HepG2 (cell line): ENCODE measurements around the gene PTGES3. TPM values are rescaled to one million over a fixed set of nuclear protein-coding genes. Genes with fewer than 3 reads are reported as not detected.
A peak's percentile ranks its signal among the peaks of the same experiment; 100 is the strongest.

Experiments
- ATF7 ChIP-seq, 2 experiments: fragments of 450-650 bp in 1 of 2; sonication (generic) in 1 of 2; formaldehyde crosslinking in 1 of 2; IDR thresholded peaks; 2 replicates each; pipeline versions ENCODE4 v1.4.0 to v1.6.1; 2016 to 2020; ENCODE audit warnings: antibody characterized with exemption in 1 of 2, mild to moderate bottlenecking in 1 of 2, missing genetic modification reagents in 1 of 2
- FOXK1 ChIP-seq: sonication (generic); formaldehyde crosslinking; IDR thresholded peaks from 2 replicates; pipeline ENCODE4 v1.4.0; 2020; ENCODE audit warnings: low read depth, missing genetic modification reagents, borderline replicate concordance
- FOXP4 ChIP-seq: sonication (generic); formaldehyde crosslinking; IDR thresholded peaks from 2 replicates; pipeline ENCODE4 v1.4.0; 2020; ENCODE audit warnings: missing genetic modification reagents
- FUBP1 ChIP-seq: sonication (generic); formaldehyde crosslinking; IDR thresholded peaks from 2 replicates; pipeline ENCODE4 v1.5.1; 2020; ENCODE audit warnings: missing genetic modification reagents, mild to moderate bottlenecking, borderline replicate concordance
- HBP1 ChIP-seq: IDR thresholded peaks from 2 replicates; pipeline ENCODE4 v1.6.1; 2016; ENCODE audit warnings: low read depth, control low read depth
- HCFC1 ChIP-seq: fragments of 150-350 bp; IDR thresholded peaks from 2 replicates; pipeline ENCODE4 v1.6.1; 2014; ENCODE audit warnings: low read depth, low read length
- HMG20B ChIP-seq: conservative IDR thresholded peaks from 2 replicates; pipeline ENCODE4 v1.6.1; 2016; ENCODE audit warnings: missing genetic modification reagents, missing compliant biosample characterization
- MXD3 ChIP-seq: IDR thresholded peaks from 2 replicates; pipeline ENCODE4 v1.6.1; 2016; ENCODE audit warnings: mild to moderate bottlenecking, missing biosample characterization, missing genetic modification reagents
- MXD4 ChIP-seq: IDR thresholded peaks from 2 replicates; pipeline ENCODE4 v1.6.1; 2016; ENCODE audit warnings: mild to moderate bottlenecking, missing biosample characterization, missing genetic modification reagents
- NFE2L1 ChIP-seq: sonication (generic); formaldehyde crosslinking; IDR thresholded peaks from 2 replicates; pipeline ENCODE4 v1.4.0; 2020; ENCODE audit warnings: missing genetic modification reagents, mild to moderate bottlenecking, borderline replicate concordance
- PATZ1 ChIP-seq: sonication (generic); formaldehyde crosslinking; IDR thresholded peaks from 2 replicates; pipeline ENCODE4 v1.4.0; 2020; ENCODE audit warnings: missing genetic modification reagents
- TCF12 ChIP-seq, 2 experiments: fragments of 450-650 bp in 1 of 2; sonication (generic) in 1 of 2; formaldehyde crosslinking in 1 of 2; IDR thresholded peaks; 2 replicates each; pipeline versions ENCODE4 v1.6.1 to v1.8.0; 2017 to 2022; ENCODE audit warnings: antibody characterized with exemption in 1 of 2, mild to moderate bottlenecking in 1 of 2, missing genetic modification reagents in 1 of 2, moderate library complexity in 1 of 2
- ZMYM2 ChIP-seq: sonication (generic); formaldehyde crosslinking; IDR thresholded peaks from 2 replicates; pipeline ENCODE4 v1.8.0; 2022; ENCODE audit warnings: mild to moderate bottlenecking, missing genetic modification reagents
- ZNF335 ChIP-seq: sonication (generic); formaldehyde crosslinking; IDR thresholded peaks from 2 replicates; pipeline ENCODE4 v1.4.0; 2020; ENCODE audit warnings: missing genetic modification reagents
- ZNF343 ChIP-seq: sonication (generic); formaldehyde crosslinking; IDR thresholded peaks from 2 replicates; pipeline ENCODE4 v1.4.0; 2020; ENCODE audit warnings: mild to moderate bottlenecking, missing genetic modification reagents
- ZNF512 ChIP-seq: sonication (generic); formaldehyde crosslinking; IDR thresholded peaks from 2 replicates; pipeline ENCODE4 v1.4.0; 2020; ENCODE audit warnings: mild to moderate bottlenecking, missing genetic modification reagents
- ZNF615 ChIP-seq: sonication (generic); formaldehyde crosslinking; IDR thresholded peaks from 2 replicates; pipeline ENCODE4 v1.5.0; 2020; ENCODE audit warnings: mild to moderate bottlenecking, missing genetic modification reagents, borderline replicate concordance
- ZSCAN30 ChIP-seq: sonication (generic); formaldehyde crosslinking; IDR thresholded peaks from 2 replicates; pipeline ENCODE4 v1.5.0; 2020; ENCODE audit warnings: mild to moderate bottlenecking, missing genetic modification reagents
- polyA plus RNA-seq, 8 experiments: library from polyadenylated mRNA; depleted of rRNA in 3 of 8; stranded (reverse) in 7 of 8; unstranded in 1 of 8; fragments of >200 nt; fragmentation: Illumina TruSeq in 4 of 8; extraction: Trizol in 4 of 8; gene quantifications; 2 replicates each; pipeline versions ENCODE4 v1.2.1 to v1.2.3, GENCODE V29; 2011 to 2016; ENCODE audit warnings: low read depth in 4 of 8, missing spikeins in 1 of 8, mixed read lengths in 1 of 8; ENCODE audit not compliant: insufficient read depth in 1 of 8
- total RNA-seq, 5 experiments: library from RNA; depleted of rRNA; stranded (reverse); fragments of >200 nt; fragmentation: Illumina TruSeq; extraction: Trizol; gene quantifications; 2 replicates each; pipeline ENCODE4 v1.2.3, GENCODE V29; 2016; ENCODE audit warnings: low read depth in 1 of 5

Gene PTGES3
- total and polyA plus RNA-seq, 2 of the 13 experiments (the other 11 are each of a cell fraction or from before 2014, with no cell fraction given): 54.4 to 159 TPM

GRCh38 chr12:56636675-56637540 is 51.2 kb downstream of the PTGES3 start (continued):
- TF ChIP-seq ZNF512 (CRISPR knock-in tag) (no peak), PATZ1 (peak; percentile 100), HCFC1 (no peak), FUBP1 (CRISPR knock-in tag) (no peak), ZNF615 (CRISPR knock-in tag) (no peak), ZNF343 (CRISPR knock-in tag) (no peak), HMG20B (CRISPR knock-in tag) (peak; percentile 62; the same call in 1 of the 2 replicates), FOXP4 (peak; percentile 53), ZNF335 (no peak), MXD3 (CRISPR knock-in tag) (no peak), FOXK1 (CRISPR knock-in tag) (peak; percentile 73), MXD4 (CRISPR knock-in tag) (no peak), HBP1 (CRISPR knock-in tag) (no peak; the same call in 1 of the 2 replicates), ZSCAN30 (CRISPR knock-in tag) (peak; percentile 100), ZMYM2 (CRISPR knock-in tag) (peak; percentile 67; the same call in 1 of the 2 replicates), NFE2L1 (CRISPR knock-in tag) (no peak), TCF12 (IDR thresholded peaks at IDR 0.05) (no peak), TCF12 (CRISPR knock-in tag; IDR thresholded peaks at IDR 0.05) (no peak; the same call in 1 of the 2 replicates), ATF7 (IDR thresholded peaks at IDR 0.05) (no peak), ATF7 (CRISPR knock-in tag; IDR thresholded peaks at IDR 0.05) (no peak)
